WI38 (cell line): ENCODE results near the gene MARCHF9.

Experiments
- H3K4me3 ChIP-seq: 2 replicates; pipeline ENCODE4 v1.5.1; 2011; ENCODE audit warnings: low read depth, mild to moderate bottlenecking, control low read depth, low read length
- TF ChIP-seq, protein P1 (sequence below): IDR thresholded peaks from 2 replicates; pipeline ENCODE4 v1.5.1; 2012; ENCODE audit warnings: low read depth, mild to moderate bottlenecking, control low read depth, low read length

MARCHF9 gene

DNA sequence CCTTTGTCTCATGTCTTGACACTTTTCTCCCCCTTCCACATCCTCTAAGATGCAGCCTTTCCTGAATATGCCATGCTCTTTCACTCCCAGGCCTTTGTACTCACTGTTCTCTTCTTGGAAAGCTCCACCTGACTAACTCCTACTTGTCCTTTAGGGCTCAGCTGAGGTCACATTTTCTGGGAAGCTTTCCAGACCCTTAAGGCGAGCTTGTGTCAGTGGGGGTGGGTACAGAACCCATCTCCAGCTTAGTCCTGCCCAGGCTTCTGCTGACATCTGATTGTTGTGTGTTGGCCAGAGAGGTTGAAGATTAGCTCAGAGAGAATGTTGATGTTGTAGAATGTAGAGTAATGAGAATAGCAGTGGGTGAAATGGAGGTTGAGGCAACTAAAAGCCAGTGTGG is 24.8 kb downstream of the MARCHF9 start:
- H3K4me3 ChIP-seq = no peak overlapping the region
- TF ChIP-seq, protein P1, sequence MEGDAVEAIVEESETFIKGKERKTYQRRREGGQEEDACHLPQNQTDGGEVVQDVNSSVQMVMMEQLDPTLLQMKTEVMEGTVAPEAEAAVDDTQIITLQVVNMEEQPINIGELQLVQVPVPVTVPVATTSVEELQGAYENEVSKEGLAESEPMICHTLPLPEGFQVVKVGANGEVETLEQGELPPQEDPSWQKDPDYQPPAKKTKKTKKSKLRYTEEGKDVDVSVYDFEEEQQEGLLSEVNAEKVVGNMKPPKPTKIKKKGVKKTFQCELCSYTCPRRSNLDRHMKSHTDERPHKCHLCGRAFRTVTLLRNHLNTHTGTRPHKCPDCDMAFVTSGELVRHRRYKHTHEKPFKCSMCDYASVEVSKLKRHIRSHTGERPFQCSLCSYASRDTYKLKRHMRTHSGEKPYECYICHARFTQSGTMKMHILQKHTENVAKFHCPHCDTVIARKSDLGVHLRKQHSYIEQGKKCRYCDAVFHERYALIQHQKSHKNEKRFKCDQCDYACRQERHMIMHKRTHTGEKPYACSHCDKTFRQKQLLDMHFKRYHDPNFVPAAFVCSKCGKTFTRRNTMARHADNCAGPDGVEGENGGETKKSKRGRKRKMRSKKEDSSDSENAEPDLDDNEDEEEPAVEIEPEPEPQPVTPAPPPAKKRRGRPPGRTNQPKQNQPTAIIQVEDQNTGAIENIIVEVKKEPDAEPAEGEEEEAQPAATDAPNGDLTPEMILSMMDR = no peak

DNA sequence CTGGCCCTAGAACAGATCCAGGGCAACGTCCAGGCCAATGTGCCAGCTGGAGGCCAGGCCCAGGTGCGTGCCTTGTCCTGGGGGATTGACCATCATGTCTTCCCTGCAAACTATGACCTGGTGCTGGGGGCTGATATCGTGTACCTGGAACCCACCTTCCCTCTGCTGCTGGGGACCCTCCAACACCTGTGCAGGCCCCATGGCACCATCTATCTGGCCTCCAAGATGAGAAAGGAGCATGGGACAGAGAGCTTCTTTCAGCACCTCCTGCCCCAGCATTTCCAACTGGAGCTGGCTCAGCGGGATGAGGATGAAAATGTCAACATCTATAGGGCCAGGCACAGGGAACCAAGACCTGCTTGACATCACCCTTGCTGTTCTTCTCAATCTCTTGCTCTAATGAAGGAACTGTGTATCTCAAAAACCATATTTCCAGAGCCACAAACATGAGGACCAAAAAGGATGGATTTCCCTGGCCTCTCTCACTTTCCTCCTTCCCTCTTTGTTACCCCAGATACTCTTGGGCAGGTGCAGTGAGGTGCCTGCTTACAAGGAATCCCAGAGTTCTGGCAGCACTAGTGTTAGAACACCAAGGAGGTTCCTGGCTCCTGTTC is 25.5 kb downstream of the MARCHF9 start:
- H3K4me3 ChIP-seq = no peak overlapping the region
- TF ChIP-seq, protein P1 = no peak

DNA sequence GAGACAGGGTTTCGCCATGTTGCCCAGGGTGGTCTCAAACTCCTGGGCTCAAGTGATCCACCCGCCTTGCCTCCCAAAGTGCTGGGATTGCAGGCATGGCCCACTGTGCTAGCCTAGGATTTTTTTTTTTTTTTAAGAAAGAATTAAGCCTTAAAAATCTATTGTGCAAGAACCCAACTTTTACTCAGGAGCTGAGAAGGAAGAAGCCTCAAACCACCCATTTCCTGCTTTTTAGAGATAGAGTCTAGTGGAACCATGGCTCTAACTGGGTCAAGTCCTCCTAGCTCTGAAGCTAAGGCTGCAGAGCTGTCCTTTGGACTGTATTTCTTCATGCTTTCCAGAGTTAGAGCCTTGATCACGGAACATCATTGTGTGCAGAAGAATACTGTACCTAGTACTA is 26.3 kb downstream of the MARCHF9 start:
- no peak overlapping the region for H3K4me3 ChIP-seq
- TF ChIP-seq, protein P1 = no peak

DNA sequence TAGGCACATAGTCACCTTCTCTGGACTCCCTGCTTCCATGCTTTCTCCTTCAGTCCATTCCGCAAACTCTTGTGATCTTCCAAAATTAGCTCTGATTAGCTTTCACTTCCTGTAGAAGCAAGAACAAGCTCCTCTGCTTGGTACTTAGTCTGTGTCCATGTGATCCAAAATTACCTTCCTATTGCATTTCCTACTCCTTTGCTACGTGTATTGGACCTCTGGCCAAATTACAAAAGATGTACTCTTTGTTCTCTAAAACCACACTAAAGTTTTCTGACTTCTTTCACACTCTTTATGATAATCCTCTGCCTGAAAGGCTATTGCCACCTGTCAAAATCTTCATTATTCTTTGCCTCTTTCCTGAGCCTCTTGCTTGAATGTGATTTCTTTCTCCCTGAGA is 26.9 kb downstream of the MARCHF9 start:
- TF ChIP-seq, protein P1 = no peak
- no peak overlapping the region for H3K4me3 ChIP-seq

DNA sequence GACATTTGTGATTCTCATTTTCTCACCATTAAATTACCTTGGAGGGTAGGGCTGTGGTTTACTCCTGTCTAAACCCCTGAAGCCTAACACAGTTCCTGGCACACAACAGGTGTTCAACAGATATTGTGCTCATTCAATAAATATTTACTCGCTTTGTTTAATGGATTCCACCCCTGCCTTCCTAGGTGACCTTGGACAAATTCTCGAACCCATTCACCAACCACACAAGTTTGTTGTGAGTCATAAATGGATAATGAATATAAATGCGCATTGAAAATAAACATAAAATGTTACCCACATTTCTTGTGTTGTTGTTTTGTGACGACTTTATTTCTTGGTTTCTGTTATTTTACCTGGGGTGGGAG is 27.3 kb downstream of the MARCHF9 start:
- TF ChIP-seq, protein P1 = no peak
- peak overlapping the region; percentile 100 for H3K4me3 ChIP-seq

DNA sequence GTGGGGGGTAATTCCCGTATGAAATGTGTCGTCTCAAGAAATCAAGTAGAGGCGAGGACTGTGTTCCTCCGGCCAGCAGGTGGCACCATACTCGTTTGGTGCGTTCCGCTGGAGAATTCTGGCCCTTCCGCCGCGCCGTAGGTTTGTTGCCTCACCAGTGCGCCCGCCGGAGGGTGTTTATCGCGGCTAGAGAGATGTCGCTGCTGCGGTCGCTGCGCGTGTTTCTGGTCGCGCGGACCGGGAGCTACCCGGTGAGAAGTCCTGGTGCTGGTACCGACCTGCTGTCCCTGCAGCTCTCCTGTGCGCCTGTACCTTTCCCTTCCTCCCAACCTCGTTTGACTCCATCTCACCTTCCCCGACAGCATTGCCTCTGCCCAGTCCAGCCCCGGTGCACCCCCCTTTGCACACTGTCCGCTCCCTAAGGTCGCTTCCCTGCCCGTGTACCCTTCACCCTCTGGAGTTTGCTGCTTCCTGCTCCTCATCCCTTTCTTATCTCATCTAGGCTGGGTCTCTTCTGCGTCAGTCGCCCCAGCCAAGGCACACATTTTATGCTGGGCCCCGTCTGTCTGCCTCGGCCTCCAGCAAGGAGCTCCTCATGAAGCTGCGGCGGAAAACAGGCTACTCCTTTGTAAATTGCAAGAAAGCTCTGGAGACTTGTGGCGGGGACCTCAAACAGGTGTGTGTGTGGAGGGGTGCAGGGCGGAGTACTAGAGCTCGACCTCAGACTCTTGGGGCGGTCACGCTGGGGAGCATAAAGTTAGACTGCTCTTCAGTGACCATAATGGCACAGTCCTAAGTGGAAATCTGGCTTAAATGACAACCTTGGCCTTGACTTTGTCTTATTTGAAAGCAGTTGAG is 27.9 kb downstream of the MARCHF9 start, which contains the start of gene TSFM:
Gene TSFM, plus strand, starts transcription at position 180 of the 858 bp plus-strand sequence. Its CDS starts 15 bp downstream, at position 195.
- H3K4me3 ChIP-seq = peak within 1 kb of the TSS; percentile 100
- TF ChIP-seq, protein P1 = peak; percentile 77

DNA sequence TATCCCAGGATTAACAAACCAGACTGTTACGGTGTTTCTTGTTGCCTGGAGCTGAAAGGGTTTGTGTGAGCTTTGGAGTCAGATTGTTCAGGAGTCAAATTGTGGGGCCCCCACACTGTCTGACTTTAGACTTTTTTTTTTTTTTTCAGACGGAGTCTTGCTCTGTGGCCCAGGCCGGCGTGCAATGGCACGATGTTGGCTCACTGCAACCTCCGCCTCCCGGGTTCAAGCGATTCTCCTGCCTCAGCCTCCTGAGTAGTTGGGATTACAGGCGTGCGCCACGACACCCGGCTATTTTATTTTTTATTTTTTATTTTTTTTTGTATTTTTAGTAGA is 28.5 kb downstream of the MARCHF9 start:
- TF ChIP-seq, protein P1 = no peak
- H3K4me3 ChIP-seq = peak overlapping the region; percentile 100
